Measurements from ENCODE around the gene ANAPC2.
A peak's percentile ranks its signal among the peaks of the same experiment; 100 is the strongest.

Gene ANAPC2

DNA sequence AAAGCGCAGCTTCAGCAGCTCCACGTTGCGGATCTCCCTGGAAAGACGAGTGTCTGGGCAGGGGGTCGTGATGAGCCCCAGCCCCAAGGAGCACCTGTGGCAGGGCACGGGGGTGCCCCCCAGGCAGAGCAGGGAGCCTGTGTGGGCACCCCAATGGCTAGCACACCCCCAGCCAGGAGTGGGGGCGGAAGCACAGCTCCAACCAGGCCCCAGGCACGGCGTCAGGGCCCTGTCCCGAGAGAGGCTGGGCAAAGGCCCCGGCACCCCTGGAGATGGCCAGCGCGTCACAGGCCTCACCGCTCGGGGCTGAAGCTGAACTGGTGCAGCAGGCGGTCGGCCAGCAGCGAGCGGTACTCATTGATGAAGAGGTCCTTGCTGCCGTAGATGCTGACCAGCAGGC is 7.9 kb downstream of the ANAPC2 start:
- TF ChIP-seq CTBP1 (IDR thresholded peaks at IDR 0.05; ENCODE audit: borderline replicate concordance) (no peak), FOXK2 (IDR thresholded peaks at IDR 0.05) (no peak), ELF4 (IDR thresholded peaks at IDR 0.05) (no peak), FOXA1 (IDR thresholded peaks at IDR 0.05) (no peak), FOXM1 (IDR thresholded peaks at IDR 0.05; ENCODE audit: borderline replicate concordance) (no peak), ARNT (IDR thresholded peaks at IDR 0.05) (no peak), ZNF384 (IDR thresholded peaks at IDR 0.05) (no peak), L3MBTL2 (conservative IDR thresholded peaks at IDR 0.05) (no peak), BHLHE40 (IDR thresholded peaks at IDR 0.05; ENCODE audit: borderline replicate concordance) (no peak), LEF1 (IDR thresholded peaks at IDR 0.05; ENCODE audit: borderline replicate concordance) (no peak), HDGF (IDR thresholded peaks at IDR 0.05; ENCODE audit: borderline replicate concordance) (no peak)
- no peak for DNase-seq (ENCODE audit: extremely low spot score)
- ChIA-PET CTCF (no interaction called here), POLR2A (no interaction called here)

GRCh38 chr9:137179761-137180160 is 8.6 kb downstream of the ANAPC2 start:
- CTCF ChIA-PET: no interaction called here
- DNase-seq (ENCODE audit: extremely low spot score): no peak

GRCh38 chr9:137178939-137179630 is 9.3 kb downstream of the ANAPC2 start:
- DNase-seq (ENCODE audit: extremely low spot score): no peak
- TF ChIP-seq FOXK2 (IDR thresholded peaks at IDR 0.05) (no peak), ARNT (IDR thresholded peaks at IDR 0.05) (no peak), SP1 (IDR thresholded peaks at IDR 0.05) (no peak), NFRKB (IDR thresholded peaks at IDR 0.05) (no peak), L3MBTL2 (conservative IDR thresholded peaks at IDR 0.05) (no peak), SUZ12 (IDR thresholded peaks at IDR 0.05) (no peak), LEF1 (IDR thresholded peaks at IDR 0.05; ENCODE audit: borderline replicate concordance) (no peak), ZNF384 (IDR thresholded peaks at IDR 0.05) (no peak), FOXA1 (IDR thresholded peaks at IDR 0.05) (no peak), CTBP1 (IDR thresholded peaks at IDR 0.05; ENCODE audit: borderline replicate concordance) (no peak), ELF4 (IDR thresholded peaks at IDR 0.05) (no peak), TARDBP (IDR thresholded peaks at IDR 0.05) (no peak), FOXM1 (IDR thresholded peaks at IDR 0.05; ENCODE audit: borderline replicate concordance) (no peak)
- TF ChIP-seq, protein P1, sequence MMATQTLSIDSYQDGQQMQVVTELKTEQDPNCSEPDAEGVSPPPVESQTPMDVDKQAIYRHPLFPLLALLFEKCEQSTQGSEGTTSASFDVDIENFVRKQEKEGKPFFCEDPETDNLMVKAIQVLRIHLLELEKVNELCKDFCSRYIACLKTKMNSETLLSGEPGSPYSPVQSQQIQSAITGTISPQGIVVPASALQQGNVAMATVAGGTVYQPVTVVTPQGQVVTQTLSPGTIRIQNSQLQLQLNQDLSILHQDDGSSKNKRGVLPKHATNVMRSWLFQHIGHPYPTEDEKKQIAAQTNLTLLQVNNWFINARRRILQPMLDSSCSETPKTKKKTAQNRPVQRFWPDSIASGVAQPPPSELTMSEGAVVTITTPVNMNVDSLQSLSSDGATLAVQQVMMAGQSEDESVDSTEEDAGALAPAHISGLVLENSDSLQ (IDR thresholded peaks at IDR 0.05): no peak
- ChIA-PET CTCF (no interaction called here), POLR2A (interaction anchor here (0.7 to 1.3 kb wide), 3 partner anchors 10 to 49 kb away, joined by 3 to 4 read pairs (median 3); partner anchors contain the start of gene RNF208)

More at GRCh38 chr9:137179761-137180160, 8.6 kb downstream of the ANAPC2 start:
- POLR2A ChIA-PET: interaction anchor here (1.1 kb wide), 1 partner anchor 42 kb away, joined by 3 read pairs; the partner anchor contains the start of gene RNF208
- no peak for TF ChIP-seq NFRKB (IDR thresholded peaks at IDR 0.05)
- no peak for TF ChIP-seq BHLHE40 (IDR thresholded peaks at IDR 0.05; ENCODE audit: borderline replicate concordance)
- TF ChIP-seq LEF1 (IDR thresholded peaks at IDR 0.05; ENCODE audit: borderline replicate concordance): no peak
- TF ChIP-seq SP1 (IDR thresholded peaks at IDR 0.05): no peak

DNA sequence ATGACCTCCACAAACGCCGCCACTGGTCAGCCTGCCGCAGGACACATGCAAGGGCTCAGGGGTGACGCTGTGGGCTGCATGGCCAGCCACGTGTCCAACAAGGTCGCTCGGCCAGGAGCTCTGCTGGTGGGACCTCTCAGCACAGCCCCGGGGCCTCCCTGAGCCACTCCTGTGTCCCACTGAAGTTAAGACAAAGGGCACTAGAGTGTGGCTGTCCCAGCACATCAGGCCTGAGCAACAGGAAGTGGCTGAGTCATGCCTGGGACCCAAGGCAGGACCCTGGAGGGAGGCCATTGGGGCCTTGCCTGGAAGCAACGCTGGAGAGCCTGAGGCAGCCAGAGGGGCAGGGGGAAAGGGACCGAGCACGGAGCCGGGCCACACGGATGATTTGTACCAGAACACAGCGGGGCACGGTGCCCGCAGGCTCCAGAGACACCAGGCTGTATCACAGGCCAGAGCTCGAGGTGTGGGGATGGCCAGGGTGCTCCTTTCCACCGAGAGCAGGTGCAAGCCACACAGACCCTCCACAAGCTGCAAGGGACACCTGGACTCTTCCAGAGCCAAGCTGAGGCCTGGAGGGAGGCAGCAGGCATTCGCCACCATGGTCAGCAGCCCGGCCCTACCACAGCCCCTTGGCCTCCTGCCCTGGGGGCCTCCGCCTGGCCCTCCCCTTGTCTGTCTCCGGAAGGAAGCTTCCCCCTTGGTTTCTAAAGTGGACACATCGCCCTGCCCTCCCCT is 10.0 kb downstream of the ANAPC2 start:
- ChIA-PET POLR2A (interaction anchor here (0.7 to 1.3 kb wide), 3 partner anchors 10 to 49 kb away, joined by 3 to 4 read pairs (median 3); partner anchors contain the start of gene RNF208), CTCF (no interaction called here)
- DNase-seq (ENCODE audit: extremely low spot score): no peak
- no peak for TF ChIP-seq LEF1 (IDR thresholded peaks at IDR 0.05; ENCODE audit: borderline replicate concordance)
- no peak for TF ChIP-seq FOXK2 (IDR thresholded peaks at IDR 0.05)
- no peak for TF ChIP-seq ELF4 (IDR thresholded peaks at IDR 0.05)
- no peak for TF ChIP-seq HDGF (IDR thresholded peaks at IDR 0.05; ENCODE audit: borderline replicate concordance)
- TF ChIP-seq, protein P1 (IDR thresholded peaks at IDR 0.05): no peak
- no peak for TF ChIP-seq TARDBP (IDR thresholded peaks at IDR 0.05)
- no peak for TF ChIP-seq FOXM1 (IDR thresholded peaks at IDR 0.05; ENCODE audit: borderline replicate concordance)
- TF ChIP-seq CTBP1 (IDR thresholded peaks at IDR 0.05; ENCODE audit: borderline replicate concordance): no peak
- no peak for TF ChIP-seq BHLHE40 (IDR thresholded peaks at IDR 0.05; ENCODE audit: borderline replicate concordance)
- no peak for TF ChIP-seq L3MBTL2 (conservative IDR thresholded peaks at IDR 0.05)
- no peak for TF ChIP-seq FOXA1 (IDR thresholded peaks at IDR 0.05)
- TF ChIP-seq ZNF384 (IDR thresholded peaks at IDR 0.05): no peak
- no peak for TF ChIP-seq SUZ12 (IDR thresholded peaks at IDR 0.05)
- TF ChIP-seq NFRKB (IDR thresholded peaks at IDR 0.05): no peak
- TF ChIP-seq ARNT (IDR thresholded peaks at IDR 0.05): no peak

GRCh38 chr9:137176302-137177182 is 11.8 kb downstream of the ANAPC2 start:
- POLR2A ChIA-PET: interaction anchor here (0.9 to 1.9 kb wide), 4 partner anchors 12 to 47 kb away, joined by 3 to 11 read pairs (median 4); partner anchors contain the start of gene SSNA1
- CTCF ChIA-PET: interaction anchor here (0.6 to 1.4 kb wide), 6 partner anchors 8 to 49 kb away, joined by 3 to 6 read pairs (median 3); no protein-coding TSS in a partner anchor
- DNase-seq (ENCODE audit: extremely low spot score): peak; percentile 64
- TF ChIP-seq NFRKB (IDR thresholded peaks at IDR 0.05): no peak
- TF ChIP-seq TARDBP (IDR thresholded peaks at IDR 0.05): no peak
- no peak for TF ChIP-seq SUZ12 (IDR thresholded peaks at IDR 0.05)
- TF ChIP-seq FOXK2 (IDR thresholded peaks at IDR 0.05): no peak
- TF ChIP-seq LEF1 (IDR thresholded peaks at IDR 0.05; ENCODE audit: borderline replicate concordance): no peak
- TF ChIP-seq FOXA1 (IDR thresholded peaks at IDR 0.05): no peak
- no peak for TF ChIP-seq BHLHE40 (IDR thresholded peaks at IDR 0.05; ENCODE audit: borderline replicate concordance)
- TF ChIP-seq ELF4 (IDR thresholded peaks at IDR 0.05): no peak
- TF ChIP-seq FOXM1 (IDR thresholded peaks at IDR 0.05; ENCODE audit: borderline replicate concordance): no peak
- TF ChIP-seq CTBP1 (IDR thresholded peaks at IDR 0.05; ENCODE audit: borderline replicate concordance): no peak
- TF ChIP-seq SP1 (IDR thresholded peaks at IDR 0.05): no peak

All from HEK293T (cell line).